COR-L47 (cell line): ENCODE data around the gene XPR1.

Source experiments
- DNase-seq: peaks from one replicate; lab custom pipeline; 2025; lab: John Stamatoyannopoulos, UW

XPR1 gene

GRCh38 chr1:180916771-180917170, 284.9 kb downstream of the XPR1 start:
- DNase-seq, result no peak

GRCh38 chr1:180917306-180918065, 285.7 kb downstream of the XPR1 start:
- no peak for DNase-seq

DNA sequence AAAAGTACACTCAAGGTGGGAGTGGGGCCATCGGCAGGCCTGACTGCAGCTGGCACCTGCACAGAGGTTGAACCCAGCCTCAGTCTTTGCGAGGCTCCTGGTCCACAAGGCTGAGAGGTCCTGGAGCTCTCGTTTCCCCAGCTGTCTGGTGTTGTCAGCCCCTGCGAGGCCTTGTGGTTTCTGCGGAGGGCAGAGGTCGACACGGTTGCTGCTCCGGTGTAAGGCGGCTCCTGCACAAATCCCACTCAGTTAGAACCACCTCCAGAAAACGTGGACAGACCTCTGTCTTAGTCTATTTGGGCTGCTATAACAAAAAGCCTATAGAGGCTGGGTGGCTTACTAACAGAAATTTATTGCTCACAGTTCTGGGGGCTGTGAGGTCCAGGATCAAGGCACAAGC, 286.7 kb downstream of the XPR1 start:
- no peak for DNase-seq

DNA sequence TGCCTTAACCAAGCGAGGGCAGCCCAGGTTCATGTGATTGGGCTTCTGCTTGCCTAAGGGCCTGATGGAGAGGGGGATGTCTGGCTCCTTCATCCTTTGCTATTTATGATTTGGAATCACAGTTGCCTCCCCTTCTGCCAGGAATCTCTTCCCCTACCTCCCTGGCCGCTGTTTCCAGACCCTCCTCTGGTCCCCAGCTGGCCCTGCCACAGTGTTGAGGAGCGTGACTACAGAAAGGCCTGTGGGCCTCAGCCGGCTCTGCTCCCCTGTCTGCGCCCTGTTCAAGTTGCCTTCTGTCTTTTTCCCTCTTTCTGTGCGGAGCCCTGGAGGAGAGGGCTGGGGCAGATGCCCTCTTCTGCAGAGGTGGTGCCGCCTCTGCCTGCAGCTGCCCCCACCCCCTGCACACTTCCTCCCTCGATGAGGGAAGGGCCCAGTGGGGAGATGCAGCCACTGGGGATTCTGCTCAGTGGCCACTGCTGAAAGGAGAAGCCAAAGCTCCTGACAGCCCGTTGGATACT, 287.4 kb downstream of the XPR1 start:
- no peak for DNase-seq

- no peak for DNase-seq
Observed at GRCh38 chr1:180920193-180920592, 288.4 kb downstream of the XPR1 start.

DNA sequence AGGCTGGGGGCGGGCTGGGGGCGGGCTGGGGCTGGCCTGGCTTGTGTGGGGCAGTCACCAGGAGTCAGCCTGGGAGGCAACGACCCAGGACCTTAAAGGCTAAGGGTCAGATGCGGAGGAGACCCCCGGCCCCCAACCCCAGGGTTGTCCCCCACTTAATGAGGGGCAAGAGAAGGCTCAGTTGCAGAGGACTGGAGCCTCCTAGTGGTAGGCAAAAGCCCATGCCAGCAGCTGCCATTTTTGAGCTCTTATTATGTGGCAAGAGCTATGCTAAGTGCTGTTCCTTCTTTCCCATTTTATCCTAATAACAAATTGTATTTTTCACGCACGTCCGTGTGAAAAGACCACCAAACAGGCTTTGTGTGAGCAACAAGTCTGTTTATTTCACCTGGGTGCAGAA, 288.9 kb downstream of the XPR1 start:
- DNase-seq, result no peak

DNA sequence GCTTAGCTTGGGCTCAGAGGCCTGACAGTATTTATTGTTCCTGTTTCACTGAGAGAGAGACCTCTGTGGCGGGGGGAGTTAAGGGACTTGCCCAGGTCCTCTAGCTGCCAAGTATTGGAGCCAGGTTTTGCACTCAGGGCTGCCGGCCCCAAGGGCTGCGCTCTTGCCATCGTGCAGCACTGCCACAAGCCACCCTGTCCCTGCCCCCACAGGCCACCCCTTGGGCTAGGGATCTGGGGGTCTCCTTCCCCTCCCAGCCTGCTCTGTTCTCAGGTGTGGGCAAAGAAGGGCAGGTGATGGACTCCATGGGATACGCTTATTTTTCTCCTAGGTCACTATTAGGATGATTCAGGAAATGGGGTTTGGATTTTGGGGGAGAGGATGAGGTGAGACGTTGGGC, 289.6 kb downstream of the XPR1 start:
- DNase-seq, result no peak

GRCh38 chr1:180921891-180922630, 290.2 kb downstream of the XPR1 start:
- DNase-seq, result no peak

GRCh38 chr1:180922631-180923015, 290.8 kb downstream of the XPR1 start:
- no peak for DNase-seq

DNA sequence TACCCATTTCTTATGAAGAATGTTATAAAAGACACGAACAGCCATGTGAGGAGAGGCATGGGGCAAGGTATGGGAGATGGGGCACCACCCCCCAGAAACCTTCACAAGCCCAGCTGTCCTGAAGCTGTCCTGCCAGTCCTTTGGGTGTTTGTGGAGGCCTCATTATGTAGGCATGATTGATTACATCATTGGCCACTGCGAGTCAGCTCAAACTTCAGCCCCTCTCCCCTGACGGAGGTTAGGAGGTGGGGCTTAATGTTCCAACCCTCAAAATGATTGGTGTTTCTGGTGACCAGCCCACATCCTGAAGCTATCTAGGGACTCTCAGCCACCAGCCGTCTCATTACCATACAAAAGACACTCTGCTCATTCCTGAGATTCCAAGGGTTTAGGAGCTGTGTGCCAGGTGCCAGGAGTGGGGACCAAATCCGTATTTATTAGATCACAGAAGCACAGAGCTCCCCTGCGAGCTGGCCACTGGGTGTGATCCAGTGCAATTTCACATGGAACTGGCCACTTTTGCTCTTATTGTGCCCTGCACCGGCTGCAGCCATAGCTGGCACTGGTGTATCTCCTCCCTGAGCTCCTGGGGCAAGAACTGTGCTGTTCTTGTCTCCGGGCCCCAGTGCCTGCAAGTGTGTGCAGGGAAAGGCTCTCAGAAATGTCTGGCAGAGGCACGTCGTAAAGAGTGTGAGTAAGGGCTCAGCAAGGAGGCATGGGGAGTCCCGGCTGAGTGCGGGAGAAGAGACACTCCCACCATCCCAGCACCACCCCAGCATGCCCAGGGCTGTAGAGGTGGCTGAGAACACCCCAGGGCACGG, 291.4 kb downstream of the XPR1 start:
- no peak for DNase-seq

GRCh38 chr1:180923887-180924286, 292.1 kb downstream of the XPR1 start:
- DNase-seq, result no peak

GRCh38 chr1:180924939-180925338, 293.1 kb downstream of the XPR1 start:
- DNase-seq, result no peak

- DNase-seq, result no peak
Observed at GRCh38 chr1:180925471-180926051, 293.7 kb downstream of the XPR1 start.

DNA sequence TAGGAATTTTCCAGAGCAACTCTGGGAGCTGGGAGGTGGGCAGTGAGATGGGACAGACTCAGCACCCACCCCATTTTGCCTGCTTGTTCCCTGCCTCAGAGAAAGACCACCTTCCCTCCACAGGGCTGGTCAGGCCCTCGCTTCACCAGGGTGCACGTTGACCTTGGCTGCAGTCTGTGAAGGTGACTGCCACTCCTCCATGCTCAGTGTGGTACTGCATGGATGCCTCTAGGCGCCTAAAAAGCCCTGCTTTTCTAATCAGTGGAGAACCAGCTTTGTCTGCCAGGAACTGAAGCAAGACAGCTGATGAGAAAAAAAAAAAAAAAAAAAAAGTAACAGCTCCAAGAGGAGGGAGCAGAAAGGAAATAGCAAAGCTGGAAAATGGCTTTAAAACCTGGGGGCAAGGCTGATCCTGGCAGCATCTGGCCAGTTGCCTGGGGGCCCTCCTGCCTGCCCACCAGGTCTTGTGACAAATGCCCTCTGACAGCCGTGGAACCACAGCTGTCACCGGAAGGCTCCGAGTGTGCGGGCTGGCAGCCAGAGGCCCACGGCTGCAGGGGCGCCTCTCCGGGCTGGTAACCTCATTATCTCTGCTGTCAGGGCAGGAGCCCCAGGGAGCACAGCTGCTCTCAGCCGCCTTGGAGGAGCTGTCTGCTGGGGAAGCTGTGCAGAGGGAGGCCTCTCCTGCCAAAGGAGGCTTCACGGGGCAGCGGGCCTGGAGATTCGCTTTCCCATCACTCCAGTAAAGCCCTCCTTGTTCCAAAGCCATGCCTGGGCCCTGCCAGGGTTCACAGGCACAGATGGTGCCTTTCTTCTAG, 294.6 kb downstream of the XPR1 start:
- DNase-seq, result peak; percentile 85

GRCh38 chr1:180927348-180927747, 295.5 kb downstream of the XPR1 start:
- DNase-seq, result no peak

- DNase-seq, result no peak
Observed at GRCh38 chr1:180927841-180928240, 296.0 kb downstream of the XPR1 start.

GRCh38 chr1:180928331-180929230, 296.8 kb downstream of the XPR1 start:
- peak; percentile 60 for DNase-seq

DNA sequence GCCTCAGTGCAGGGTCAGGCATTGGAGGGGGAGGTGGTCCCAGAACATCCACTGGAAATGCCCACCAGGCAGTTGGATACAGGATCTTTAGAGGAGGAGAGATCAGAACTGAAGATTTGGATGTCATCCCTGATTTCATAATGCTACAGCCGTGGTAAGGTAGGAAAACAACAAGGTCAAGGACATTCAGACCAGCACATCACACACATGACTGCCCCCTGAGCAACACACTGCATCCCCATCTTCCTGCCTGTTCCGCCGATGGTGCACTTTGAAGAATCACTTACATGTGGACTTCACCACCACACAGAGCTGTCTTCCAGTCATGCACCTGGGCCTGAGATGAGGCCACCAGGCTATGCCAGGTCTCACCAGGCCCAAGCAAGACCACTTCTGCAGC, 297.6 kb downstream of the XPR1 start:
- no peak for DNase-seq

DNA sequence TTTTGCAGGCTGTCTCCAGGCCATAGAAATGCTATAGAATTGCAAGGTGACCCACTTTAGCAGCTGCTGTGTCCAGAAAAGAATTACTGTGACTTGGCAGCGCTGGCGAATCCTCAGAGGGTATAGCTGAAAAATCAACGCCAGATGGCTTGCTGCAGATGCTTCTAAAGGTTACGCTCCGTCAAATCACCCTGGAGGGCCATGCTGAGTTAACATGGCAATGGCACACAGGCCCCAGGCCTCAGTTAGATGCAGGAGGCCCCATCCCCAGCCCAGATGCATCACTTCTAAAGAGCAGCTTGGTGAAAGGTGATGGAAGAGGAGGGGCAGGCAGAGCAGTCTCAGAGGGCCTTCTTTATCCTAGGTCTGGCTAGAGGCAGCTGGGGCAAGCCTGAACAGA, 298.9 kb downstream of the XPR1 start:
- no peak for DNase-seq

- no peak for DNase-seq
Observed at GRCh38 chr1:180931529-180931928, 299.7 kb downstream of the XPR1 start.
